Neural progenitor cell (in vitro differentiated cells): ENCODE measurements around the gene GKN1. TPM values are rescaled to one million over a fixed set of nuclear protein-coding genes. Genes with fewer than 3 reads are reported as not detected.

Source experiments
- DNase-seq: peaks from one replicate; pipeline ENCODE4 v3.0.0-alpha.2; 2016; ENCODE audit warnings: low spot score
- H2AFZ ChIP-seq: fragments of 200-600 bp; sonication (generic); replicated peaks from 2 replicates; pipeline ENCODE4 v1.6.1; 2016; ENCODE audit warnings: antibody characterized with exemption
- H3F3A ChIP-seq: fragments of 200-600 bp; sonication (generic); 2 replicates; pipeline ENCODE4 v1.6.1; 2016; ENCODE audit warnings: antibody characterized with exemption, low read depth
- H3K27ac ChIP-seq: fragments of 200-600 bp; sonication (generic); 2 replicates; pipeline ENCODE4 v1.5.1; 2016; ENCODE audit warnings: mild to moderate bottlenecking
- H3K27me3 ChIP-seq: fragments of 200-600 bp; sonication (generic); 2 replicates; pipeline ENCODE4 v1.6.1; 2016; ENCODE audit warnings: mild to moderate bottlenecking, moderate library complexity
- H3K36me3 ChIP-seq: fragments of 200-600 bp; sonication (generic); 2 replicates; pipeline ENCODE4 v1.5.1; 2016
- H3K4me1 ChIP-seq: fragments of 200-600 bp; sonication (generic); 2 replicates; pipeline ENCODE4 v1.6.1; 2016; ENCODE audit warnings: mixed run types
- H3K4me2 ChIP-seq: fragments of 200-600 bp; sonication (generic); 2 replicates; pipeline ENCODE4 v1.6.1; 2016
- H3K4me3 ChIP-seq: fragments of 200-600 bp; sonication (generic); 2 replicates; pipeline ENCODE4 v1.5.1; 2016
- H3K79me2 ChIP-seq: fragments of 200-600 bp; sonication (generic); 2 replicates; pipeline ENCODE4 v1.6.1; 2016; ENCODE audit warnings: low read depth
- H3K9ac ChIP-seq: fragments of 200-600 bp; sonication (generic); 2 replicates; pipeline ENCODE4 v1.6.1; 2016
- H3K9me3 ChIP-seq: fragments of 200-600 bp; sonication (generic); 2 replicates; pipeline ENCODE4 v1.5.1; 2016; ENCODE audit warnings: low read depth
- H4K20me1 ChIP-seq: fragments of 200-600 bp; sonication (generic); 2 replicates; pipeline ENCODE4 v1.6.1; 2016; ENCODE audit warnings: low read depth
- H3K27ac Mint-ChIP-seq: 3 replicates; pipeline ENCODE4 v1.8.0; 2021; ENCODE audit warnings: mixed read lengths
- H3K27me3 Mint-ChIP-seq: 2 replicates; pipeline ENCODE4 v1.8.0; 2022; ENCODE audit warnings: low read depth, mild to moderate bottlenecking, inconsistent platforms, moderate library complexity, mixed read lengths; ENCODE audit not compliant: insufficient read depth
- H3K36me3 Mint-ChIP-seq: 3 replicates; pipeline ENCODE4 v1.8.0; 2021; ENCODE audit warnings: mixed read lengths
- H3K4me1 Mint-ChIP-seq: 3 replicates; pipeline ENCODE4 v1.8.0; 2021; ENCODE audit warnings: mixed read lengths
- H3K4me3 Mint-ChIP-seq: 3 replicates; pipeline ENCODE4 v1.8.0; 2021; ENCODE audit warnings: mild to moderate bottlenecking, moderate library complexity, mixed read lengths
- H3K9me3 Mint-ChIP-seq: 3 replicates; pipeline ENCODE4 v1.8.0; 2020; ENCODE audit warnings: mixed read lengths
- EZH2 ChIP-seq: fragments of 200-600 bp; sonication (generic); IDR thresholded peaks from 2 replicates; pipeline ENCODE4 v1.6.1; 2017; ENCODE audit warnings: antibody characterized with exemption, mild to moderate bottlenecking, moderate library complexity
- EZH2phosphoT487 ChIP-seq: fragments of 200-600 bp; sonication (generic); IDR thresholded peaks from 2 replicates; pipeline ENCODE4 v1.6.1; 2017; ENCODE audit warnings: antibody characterized with exemption
- total RNA-seq: library from RNA; depleted of rRNA; stranded (reverse); fragments of >200 nt; gene quantifications from 2 replicates; pipeline ENCODE4 v1.2.3, GENCODE V29; 2015; ENCODE audit warnings: low replicate concordance
- TF ChIP-seq, protein P1 (sequence below): fragments of 200-600 bp; sonication (generic); IDR thresholded peaks from 2 replicates; pipeline ENCODE4 v1.5.1; 2017; ENCODE audit warnings: antibody characterized with exemption, mild to moderate bottlenecking

GKN1 gene
- total RNA-seq, 1 donor from 2014 or later, result not detected

DNA sequence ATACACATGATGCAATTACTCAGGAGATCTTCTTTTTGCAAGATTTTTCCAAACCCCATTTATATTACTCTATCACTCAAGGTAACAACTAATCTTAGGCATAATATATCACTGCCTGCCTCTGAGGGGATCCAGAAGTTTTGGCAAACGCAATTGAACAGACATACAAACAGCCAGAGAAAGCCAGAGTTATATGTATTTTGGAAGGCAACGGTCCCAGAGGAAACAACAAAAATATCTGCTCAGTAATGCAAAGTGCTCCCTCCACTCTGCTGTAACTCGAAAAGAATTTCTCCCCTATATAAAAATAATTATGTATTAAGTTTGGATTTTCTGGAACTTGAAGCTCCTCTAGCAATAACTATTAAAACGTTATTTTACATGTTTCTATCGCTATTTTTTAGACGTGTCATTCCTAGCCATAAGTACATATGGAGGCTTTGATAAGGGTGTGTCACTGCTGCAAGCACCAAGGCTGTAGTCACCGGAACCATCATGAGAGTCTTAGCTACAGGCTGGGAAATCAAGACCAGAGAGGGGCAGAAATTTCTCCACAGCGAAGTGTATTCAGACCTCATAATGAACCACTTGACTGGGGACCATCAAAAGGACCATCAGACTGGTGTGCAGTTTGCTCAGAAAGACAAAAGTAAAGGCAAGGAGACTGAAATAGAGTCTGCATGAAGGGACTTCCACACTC lies 3.7 kb upstream of the GKN1 start:
- no peaks in the 10 kb centered on the region for H3K4me1 ChIP-seq
- H3K4me3 ChIP-seq, result no peak overlapping the region
- no peak overlapping the region for H3K4me2 ChIP-seq
- H3F3A ChIP-seq, result no peaks in the 10 kb centered on the region
- H3K4me3 Mint-ChIP-seq, result no peak overlapping the region
- H3K79me2 ChIP-seq, result no peaks in the 10 kb centered on the region
- no peaks in the 10 kb centered on the region for H3K36me3 ChIP-seq
- H3K27me3 Mint-ChIP-seq, result no peaks in the 10 kb centered on the region
- no peaks in the 10 kb centered on the region for H3K27me3 ChIP-seq
- no peak overlapping the region for H2AFZ ChIP-seq
- H3K9me3 Mint-ChIP-seq, result no peaks in the 10 kb centered on the region
- no peaks in the 10 kb centered on the region for H3K36me3 Mint-ChIP-seq
- no peak overlapping the region for H3K27ac Mint-ChIP-seq
- H4K20me1 ChIP-seq, result no peaks in the 10 kb centered on the region
- TF ChIP-seq EZH2 (no peak), EZH2phosphoT487 (no peak)
- TF ChIP-seq, protein P1, sequence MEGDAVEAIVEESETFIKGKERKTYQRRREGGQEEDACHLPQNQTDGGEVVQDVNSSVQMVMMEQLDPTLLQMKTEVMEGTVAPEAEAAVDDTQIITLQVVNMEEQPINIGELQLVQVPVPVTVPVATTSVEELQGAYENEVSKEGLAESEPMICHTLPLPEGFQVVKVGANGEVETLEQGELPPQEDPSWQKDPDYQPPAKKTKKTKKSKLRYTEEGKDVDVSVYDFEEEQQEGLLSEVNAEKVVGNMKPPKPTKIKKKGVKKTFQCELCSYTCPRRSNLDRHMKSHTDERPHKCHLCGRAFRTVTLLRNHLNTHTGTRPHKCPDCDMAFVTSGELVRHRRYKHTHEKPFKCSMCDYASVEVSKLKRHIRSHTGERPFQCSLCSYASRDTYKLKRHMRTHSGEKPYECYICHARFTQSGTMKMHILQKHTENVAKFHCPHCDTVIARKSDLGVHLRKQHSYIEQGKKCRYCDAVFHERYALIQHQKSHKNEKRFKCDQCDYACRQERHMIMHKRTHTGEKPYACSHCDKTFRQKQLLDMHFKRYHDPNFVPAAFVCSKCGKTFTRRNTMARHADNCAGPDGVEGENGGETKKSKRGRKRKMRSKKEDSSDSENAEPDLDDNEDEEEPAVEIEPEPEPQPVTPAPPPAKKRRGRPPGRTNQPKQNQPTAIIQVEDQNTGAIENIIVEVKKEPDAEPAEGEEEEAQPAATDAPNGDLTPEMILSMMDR, result no peak
- no peaks in the 10 kb centered on the region for H3K9me3 ChIP-seq
- no peak overlapping the region for H3K9ac ChIP-seq
- H3K27ac ChIP-seq, result no peak overlapping the region
- H3K4me1 Mint-ChIP-seq, result no peaks in the 10 kb centered on the region
- DNase-seq, result no peak

DNA sequence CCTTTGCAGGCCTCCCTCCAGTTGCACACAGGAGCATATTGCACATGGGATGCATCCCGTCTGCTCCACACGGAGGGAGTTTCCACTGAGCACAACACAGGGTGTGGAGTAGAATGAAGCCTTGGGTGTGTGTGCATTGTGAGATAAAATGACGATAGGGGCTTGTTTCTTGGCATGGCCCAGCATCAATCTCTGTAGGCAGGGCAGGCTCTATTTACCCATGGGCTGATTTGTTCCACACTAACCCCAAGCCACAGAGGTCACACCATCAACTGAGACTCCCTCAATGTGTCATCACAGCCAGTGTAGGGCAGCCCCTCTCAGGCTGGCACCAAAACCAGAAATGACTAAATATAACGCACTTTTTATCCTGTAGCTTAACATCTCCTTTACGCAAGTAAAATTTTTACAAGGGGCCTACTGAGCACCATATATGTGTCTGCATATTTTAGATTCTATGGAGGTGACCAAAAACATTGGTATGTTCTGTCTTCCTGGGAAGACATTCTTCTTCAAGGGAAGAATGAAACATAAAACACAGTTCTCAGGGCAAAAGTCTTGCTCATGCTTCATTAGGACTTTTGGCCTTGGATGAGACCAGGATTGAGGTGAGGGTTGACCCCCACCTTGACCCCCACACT lies 2.7 kb upstream of the GKN1 start:
- Histone ChIP-seq H4K20me1 (no peaks in the 10 kb centered on the region), H3K27me3 (no peaks in the 10 kb centered on the region), H3K4me2 (no peak overlapping the region), H3K79me2 (no peaks in the 10 kb centered on the region), H3K9me3 (no peaks in the 10 kb centered on the region), H3F3A (no peaks in the 10 kb centered on the region), H3K4me1 (no peaks in the 10 kb centered on the region), H3K36me3 (no peaks in the 10 kb centered on the region), H3K4me3 (no peak overlapping the region), H3K9ac (no peak overlapping the region), H2AFZ (no peak overlapping the region), H3K27ac (no peak overlapping the region)
- DNase-seq, result no peak
- Mint-ChIP-seq H3K9me3 (no peaks in the 10 kb centered on the region), H3K36me3 (no peaks in the 10 kb centered on the region), H3K27me3 (no peaks in the 10 kb centered on the region), H3K27ac (no peak overlapping the region), H3K4me3 (no peak overlapping the region), H3K4me1 (no peaks in the 10 kb centered on the region)
- TF ChIP-seq, protein P1, result no peak
- TF ChIP-seq EZH2phosphoT487, result no peak
- TF ChIP-seq EZH2, result no peak

DNA sequence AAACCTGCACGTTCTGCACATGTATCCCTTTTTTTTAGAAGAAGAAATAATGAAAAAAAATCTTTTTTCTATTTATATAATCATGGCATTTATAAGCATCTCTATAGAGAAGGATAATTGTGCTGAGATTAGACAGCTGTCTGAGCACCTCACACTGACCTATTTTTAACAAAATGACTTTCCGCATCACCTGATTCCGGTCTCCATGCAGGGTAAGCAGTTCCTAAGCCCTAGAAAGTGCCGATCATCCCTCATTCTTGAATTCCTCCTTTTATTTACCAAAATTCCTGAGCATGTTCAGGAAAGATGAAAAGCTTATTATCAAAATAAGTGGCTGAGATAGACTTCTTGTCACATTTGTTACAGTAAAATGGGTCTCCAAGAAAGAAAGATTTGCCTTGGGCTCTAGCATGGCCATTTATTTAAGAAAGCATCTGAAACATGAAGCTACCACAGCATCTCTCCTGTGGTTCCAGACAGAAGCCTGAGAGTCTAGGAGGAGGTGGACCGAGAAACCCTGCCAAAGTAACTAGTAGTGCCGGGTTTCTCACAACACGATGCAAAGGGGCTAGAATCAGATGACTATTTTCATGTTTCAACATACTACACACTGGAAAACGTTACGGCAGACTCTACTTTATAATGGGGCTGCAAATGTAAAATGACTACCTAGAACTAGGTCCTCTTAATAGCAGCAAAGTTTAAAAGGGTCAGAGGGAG lies 670 bp downstream of the GKN1 start:
- H3K9me3 ChIP-seq, result no peaks in the 10 kb centered on the region
- H3K4me1 ChIP-seq, result no peaks in the 10 kb centered on the region

More for the DNA sequence above, 670 bp downstream of the GKN1 start:
- H3K4me3 Mint-ChIP-seq, result no peak overlapping the region
- H3K36me3 ChIP-seq, result no peaks in the 10 kb centered on the region
- no peaks in the 10 kb centered on the region for H3F3A ChIP-seq
- H3K27me3 ChIP-seq, result no peaks in the 10 kb centered on the region
- H3K4me1 Mint-ChIP-seq, result no peaks in the 10 kb centered on the region
- no peak overlapping the region for H3K4me3 ChIP-seq
- H2AFZ ChIP-seq, result no peak overlapping the region
- H3K27me3 Mint-ChIP-seq, result no peaks in the 10 kb centered on the region
- H3K9ac ChIP-seq, result no peak overlapping the region
- H3K27ac ChIP-seq, result no peak overlapping the region
- no peak overlapping the region for H3K4me2 ChIP-seq
- H4K20me1 ChIP-seq, result no peaks in the 10 kb centered on the region
- no peaks in the 10 kb centered on the region for H3K9me3 Mint-ChIP-seq
- no peak for DNase-seq
- TF ChIP-seq EZH2, result no peak
- TF ChIP-seq, protein P1, result no peak
- TF ChIP-seq EZH2phosphoT487, result no peak
- H3K79me2 ChIP-seq, result no peaks in the 10 kb centered on the region
- H3K27ac Mint-ChIP-seq, result no peak overlapping the region
- no peaks in the 10 kb centered on the region for H3K36me3 Mint-ChIP-seq
